ENCODE results near the gene DLGAP3. TPM values are rescaled to one million over a fixed set of nuclear protein-coding genes. Genes with fewer than 3 reads are reported as not detected.

Gene DLGAP3
- total RNA-seq, 1 experiment from 2014 or later = 0.27 TPM

DNA sequence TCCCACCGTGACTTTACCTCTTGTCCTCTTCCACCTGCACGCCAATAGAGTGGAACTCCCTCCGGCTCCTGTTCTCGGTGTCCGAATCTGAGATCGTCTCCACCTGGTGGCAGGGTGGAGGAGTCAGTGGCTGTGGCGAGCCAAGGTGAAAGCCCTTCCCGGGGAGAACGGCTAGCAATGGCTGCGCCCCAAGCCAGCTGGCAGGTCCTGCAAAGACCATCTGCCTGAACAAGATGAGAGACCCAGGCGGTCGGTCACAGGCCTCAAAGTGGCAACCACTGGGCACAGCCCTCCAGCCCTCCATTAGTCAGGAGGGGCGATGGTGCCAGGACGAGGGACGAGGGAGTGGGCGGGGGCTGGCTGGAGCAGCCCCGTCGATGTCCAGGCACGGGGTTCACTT, 44.5 kb downstream of the DLGAP3 start:
- H3K36me3 ChIP-seq (ENCODE audit: control insufficient read depth in 1 of 2, insufficient read depth in 2 of 2, low read length in 2 of 2) = no peaks in the 10 kb centered on the region
- intact Hi-C loops (cut with micrococcal nuclease) = no loop called here
- H3K9me3 ChIP-seq (ENCODE audit: control insufficient read depth in 1 of 2, insufficient read depth in 1 of 2, low read depth in 1 of 2, low read length in 2 of 2) = no peaks in the 10 kb centered on the region
- ChIA-PET RAD21 (ENCODE audit: low non-redundant PET in 1 of 2, low total read pairs in 2 of 2, uncharacterized antibody in 2 of 2, unreplicated experiment in 2 of 2) (no interaction called here), CTCF (interaction anchor here (0.8 to 1.2 kb wide), 2 partner anchors 10 to 19 kb away, joined by 3 read pairs; no protein-coding TSS in a partner anchor), POLR2A (no interaction called here)
- H3K27ac ChIP-seq (ENCODE audit: low read depth, low read length) = no peak overlapping the region
- peak overlapping the region; percentile 37 for H3K4me2 ChIP-seq (ENCODE audit: low read length)
- DNase-seq (ENCODE audit: low read depth, low spot score) = peak; percentile 18
- no peak for TF ChIP-seq CEBPB (IDR thresholded peaks at IDR 0.05; ENCODE audit: low read depth)
- TF ChIP-seq, protein P1, sequence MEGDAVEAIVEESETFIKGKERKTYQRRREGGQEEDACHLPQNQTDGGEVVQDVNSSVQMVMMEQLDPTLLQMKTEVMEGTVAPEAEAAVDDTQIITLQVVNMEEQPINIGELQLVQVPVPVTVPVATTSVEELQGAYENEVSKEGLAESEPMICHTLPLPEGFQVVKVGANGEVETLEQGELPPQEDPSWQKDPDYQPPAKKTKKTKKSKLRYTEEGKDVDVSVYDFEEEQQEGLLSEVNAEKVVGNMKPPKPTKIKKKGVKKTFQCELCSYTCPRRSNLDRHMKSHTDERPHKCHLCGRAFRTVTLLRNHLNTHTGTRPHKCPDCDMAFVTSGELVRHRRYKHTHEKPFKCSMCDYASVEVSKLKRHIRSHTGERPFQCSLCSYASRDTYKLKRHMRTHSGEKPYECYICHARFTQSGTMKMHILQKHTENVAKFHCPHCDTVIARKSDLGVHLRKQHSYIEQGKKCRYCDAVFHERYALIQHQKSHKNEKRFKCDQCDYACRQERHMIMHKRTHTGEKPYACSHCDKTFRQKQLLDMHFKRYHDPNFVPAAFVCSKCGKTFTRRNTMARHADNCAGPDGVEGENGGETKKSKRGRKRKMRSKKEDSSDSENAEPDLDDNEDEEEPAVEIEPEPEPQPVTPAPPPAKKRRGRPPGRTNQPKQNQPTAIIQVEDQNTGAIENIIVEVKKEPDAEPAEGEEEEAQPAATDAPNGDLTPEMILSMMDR (IDR thresholded peaks at IDR 0.05 in 2 of 3, conservative IDR thresholded peaks at IDR 0.05 in 1 of 3; ENCODE audit: borderline replicate concordance in 1 of 3, insufficient read depth in 1 of 3, low read depth in 2 of 3, low read length in 2 of 3) = peak; percentile 21 to 55 (median 47); a peak in 4 of 6 replicates
- no peak overlapping the region for H3K9ac ChIP-seq (ENCODE audit: low read length)
- no TSS peak for BruUV-seq (replicated peaks)
- H3K4me3 ChIP-seq (replicated peaks in 1 of 2; ENCODE audit: low read depth in 1 of 2, low read length in 2 of 2) = no peak overlapping the region
- ATAC-seq = peak; percentile 97
- H3K79me2 ChIP-seq (ENCODE audit: insufficient read depth, low read length) = no peaks in the 10 kb centered on the region
- H3K4me1 ChIP-seq (ENCODE audit: control insufficient read depth in 1 of 2, insufficient read depth in 2 of 2, low read length in 2 of 2) = peaks cover 0 to 6% of the 10 kb centered on the region in 2 experiments; a peak in 1 of 4 replicates
- no peaks in the 10 kb centered on the region for H4K20me1 ChIP-seq (ENCODE audit: insufficient read depth)
- H3K9me2 ChIP-seq (ENCODE audit: insufficient read depth) = no peaks in the 10 kb centered on the region
- H3K27me3 ChIP-seq (ENCODE audit: insufficient read depth, low read length) = no peaks in the 10 kb centered on the region
- H2AFZ ChIP-seq (ENCODE audit: low read depth, low read length, poor library complexity, severe bottlenecking) = no peak overlapping the region

DNA sequence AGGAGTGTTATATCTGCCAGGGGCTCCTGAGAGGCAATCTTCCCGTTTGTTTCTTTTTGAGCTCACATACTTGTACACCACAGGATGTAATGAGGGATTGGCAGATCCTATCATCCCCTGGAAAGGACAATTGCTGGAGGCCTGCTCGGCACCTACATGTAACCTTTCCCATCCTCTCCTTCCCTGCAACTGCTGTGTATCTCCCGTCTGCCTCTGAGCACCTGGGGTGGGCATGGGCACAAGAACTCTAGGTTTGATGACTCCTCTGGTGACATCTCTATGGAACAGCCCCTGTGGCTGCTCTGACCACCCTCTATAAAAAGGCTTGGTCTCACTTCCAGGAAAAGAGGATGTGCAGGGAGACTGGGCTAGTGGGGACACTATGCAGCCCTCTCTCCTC, 44.9 kb downstream of the DLGAP3 start:
- Histone ChIP-seq H3K4me3 (replicated peaks in 1 of 2; ENCODE audit: low read depth in 1 of 2, low read length in 2 of 2) (no peak overlapping the region), H3K27me3 (ENCODE audit: insufficient read depth, low read length) (no peaks in the 10 kb centered on the region), H3K9me3 (ENCODE audit: control insufficient read depth in 1 of 2, insufficient read depth in 1 of 2, low read depth in 1 of 2, low read length in 2 of 2) (no peaks in the 10 kb centered on the region), H3K36me3 (ENCODE audit: control insufficient read depth in 1 of 2, insufficient read depth in 2 of 2, low read length in 2 of 2) (no peaks in the 10 kb centered on the region), H3K9ac (ENCODE audit: low read length) (no peak overlapping the region), H4K20me1 (ENCODE audit: insufficient read depth) (no peaks in the 10 kb centered on the region), H3K9me2 (ENCODE audit: insufficient read depth) (no peaks in the 10 kb centered on the region), H2AFZ (ENCODE audit: low read depth, low read length, poor library complexity, severe bottlenecking) (no peak overlapping the region), H3K4me2 (ENCODE audit: low read length) (peak overlapping the region; percentile 37), H3K27ac (ENCODE audit: low read depth, low read length) (no peak overlapping the region), H3K4me1 (ENCODE audit: control insufficient read depth in 1 of 2, insufficient read depth in 2 of 2, low read length in 2 of 2) (peaks cover 0 to 6% of the 10 kb centered on the region in 2 experiments; a peak in 1 of 4 replicates), H3K79me2 (ENCODE audit: insufficient read depth, low read length) (no peaks in the 10 kb centered on the region)
- BruUV-seq (replicated peaks) = no TSS peak
- TF ChIP-seq, protein P1 (IDR thresholded peaks at IDR 0.05 in 2 of 3, conservative IDR thresholded peaks at IDR 0.05 in 1 of 3; ENCODE audit: borderline replicate concordance in 1 of 3, insufficient read depth in 1 of 3, low read depth in 2 of 3, low read length in 2 of 3) = no peak
- no peak for DNase-seq (ENCODE audit: low read depth, low spot score)
- ChIA-PET POLR2A (no interaction called here), CTCF (interaction anchor here (1.2 kb wide), 1 partner anchor 18 kb away, joined by 3 read pairs; no protein-coding TSS in a partner anchor), RAD21 (ENCODE audit: low non-redundant PET in 1 of 2, low total read pairs in 2 of 2, uncharacterized antibody in 2 of 2, unreplicated experiment in 2 of 2) (no interaction called here)
- ATAC-seq = no peak; the same call in 1 of the 2 replicates
- intact Hi-C loops (cut with micrococcal nuclease) = no loop called here

Data from HCT116 (cell line).